K562 (cell line): ENCODE results near the gene FOS. TPM values are rescaled to one million over a fixed set of nuclear protein-coding genes. Genes with fewer than 3 reads are reported as not detected.

ENCODE experiments used
- ARID1B ChIP-seq: fragments of 450-650 bp; IDR thresholded peaks from 2 replicates; pipeline ENCODE4 v1.6.1; 2016; ENCODE audit warnings: antibody characterized with exemption, mild to moderate bottlenecking, inconsistent platforms
- BACH1 ChIP-seq: fragments of 200-800 bp; sonication (Bioruptor generic); IDR thresholded peaks from 2 replicates; pipeline ENCODE4 v1.6.1; 2016; ENCODE audit warnings: missing genetic modification characterization, missing compliant biosample characterization
- CBX1 ChIP-seq: sonication (generic); IDR thresholded peaks from 2 replicates; pipeline ENCODE4 v1.6.1; 2016; ENCODE audit warnings: antibody characterized with exemption, low read depth, mild to moderate bottlenecking
- CXXC5 ChIP-seq: fragments of 250-450 bp; sonication (Bioruptor Pico); IDR thresholded peaks from 2 replicates; pipeline ENCODE4 v1.8.0; 2022; ENCODE audit warnings: inconsistent platforms, mild to moderate bottlenecking, moderate library complexity
- ELF1 ChIP-seq: fragments of 200-800 bp; sonication (Bioruptor generic); IDR thresholded peaks from 2 replicates; pipeline ENCODE4 v1.6.1; 2016; ENCODE audit warnings: missing genetic modification characterization, missing compliant biosample characterization
- EP400 ChIP-seq: fragments of 450-650 bp; IDR thresholded peaks from 2 replicates; pipeline ENCODE4 v1.6.1; 2017; ENCODE audit warnings: antibody characterized with exemption, mild to moderate bottlenecking, moderate library complexity
- FOSL1 ChIP-seq: fragments of 200-800 bp; sonication (Bioruptor generic); conservative IDR thresholded peaks from 2 replicates; pipeline ENCODE4 v1.6.1; 2016; ENCODE audit warnings: missing genetic modification characterization, missing compliant biosample characterization
- FOXK1 ChIP-seq: sonication (generic); formaldehyde crosslinking; IDR thresholded peaks from 2 replicates; pipeline ENCODE4 v1.8.0; 2022; ENCODE audit warnings: missing genetic modification reagents, mild to moderate bottlenecking, borderline replicate concordance
- HEY1 ChIP-seq: fragments of 250-450 bp; sonication (Bioruptor Pico); IDR thresholded peaks from 2 replicates; pipeline ENCODE4 v1.5.0; 2020; ENCODE audit warnings: mild to moderate bottlenecking, moderate library complexity, borderline replicate concordance
- NEUROD1 ChIP-seq: fragments of 150-350 bp; IDR thresholded peaks from 2 replicates; pipeline ENCODE4 v1.6.1; 2014; ENCODE audit warnings: borderline replicate concordance, low read length, low read depth; ENCODE audit not compliant: partially characterized antibody
- polyA plus RNA-seq, 8 experiments: library from polyadenylated mRNA; depleted of rRNA in 4 of 8; stranded (reverse) in 5 of 8; unstranded in 3 of 8; fragments of >200 nt; fragmentation: Nextera tagmentation in 2 of 8; fragmentation: Illumina TruSeq in 1 of 8; extraction: Ambion mirVana in 2 of 8; extraction: Trizol in 1 of 8; gene quantifications; 2 replicates each; pipeline versions ENCODE4 v1.2.1 to v1.2.3, GENCODE V29; 2011 to 2014; ENCODE audit warnings: inconsistent platforms in 1 of 8, missing spikeins in 1 of 8
- total RNA-seq, 7 experiments: library from RNA; depleted of rRNA in 6 of 7; stranded (reverse); fragments of >200 nt in 6 of 7; fragmentation: Illumina TruSeq in 2 of 7; extraction: Trizol in 2 of 7; gene quantifications; 2 replicates each; pipeline versions ENCODE4 v1.2.1 to v1.2.3, GENCODE V29; 2011 to 2021; ENCODE audit warnings: low replicate concordance in 1 of 7
- TF ChIP-seq, protein P1 (sequence below), 2 experiments: fragments of 450-650 bp; IDR thresholded peaks; 2 replicates each; pipeline ENCODE4 v1.6.1; 2016; ENCODE audit warnings: mild to moderate bottlenecking in 2 of 2, borderline replicate concordance in 1 of 2, low read depth in 1 of 2, moderate library complexity in 1 of 2
- TF ChIP-seq, protein P2 (sequence below): fragments of 250-450 bp; sonication (Bioruptor Pico); IDR thresholded peaks from 2 replicates; pipeline ENCODE4 v1.5.0; 2021; ENCODE audit warnings: mild to moderate bottlenecking, moderate library complexity
- TF ChIP-seq, protein P3 (sequence below): fragments of 250-450 bp; sonication (Bioruptor Pico); IDR thresholded peaks from 2 replicates; pipeline ENCODE4 v1.5.0; 2022; ENCODE audit warnings: mild to moderate bottlenecking

Gene FOS
- total and polyA plus RNA-seq, 9 of the 15 experiments (the other 6 are each of a cell fraction or from before 2014, with no cell fraction given), result 0.54 to 13.8 (median 8.9) TPM

DNA sequence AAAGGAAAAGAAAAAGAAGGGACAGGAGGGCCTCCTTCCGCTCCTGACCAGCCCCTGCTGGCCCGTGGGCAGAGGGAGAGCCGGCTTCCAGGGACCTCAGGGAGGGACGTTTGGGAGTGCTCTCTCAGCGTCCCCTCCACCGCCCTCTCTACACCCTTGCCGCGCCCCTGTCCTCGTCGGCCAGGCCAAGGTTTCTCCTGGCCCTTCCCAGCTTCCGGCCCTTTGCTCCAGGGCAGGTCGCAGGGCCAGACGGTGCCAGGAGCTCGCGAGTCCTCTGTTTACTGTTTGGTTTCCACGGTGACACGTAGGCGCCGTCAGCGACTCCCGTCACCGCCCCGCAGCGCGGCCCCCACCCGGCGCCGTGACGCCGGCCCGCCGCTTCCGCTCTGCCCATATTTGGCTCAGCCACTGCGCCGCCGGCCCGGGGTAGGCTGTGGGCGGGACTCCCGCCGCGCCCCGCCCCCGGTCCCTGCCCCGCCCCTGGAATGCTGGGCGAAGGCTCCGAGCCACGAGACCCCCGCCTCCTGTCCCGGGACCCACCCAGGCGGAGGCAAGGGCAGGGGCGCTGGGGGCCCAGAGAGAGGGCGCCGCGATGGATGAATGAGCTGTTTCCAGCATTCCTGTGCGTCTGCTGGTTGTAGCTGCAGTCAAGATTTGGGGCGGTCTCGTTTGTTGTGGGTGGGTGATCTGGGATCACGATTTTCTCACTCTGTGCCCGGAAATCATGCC, 15.5 kb downstream of the FOS start (continued):
- TF ChIP-seq, protein P1, sequence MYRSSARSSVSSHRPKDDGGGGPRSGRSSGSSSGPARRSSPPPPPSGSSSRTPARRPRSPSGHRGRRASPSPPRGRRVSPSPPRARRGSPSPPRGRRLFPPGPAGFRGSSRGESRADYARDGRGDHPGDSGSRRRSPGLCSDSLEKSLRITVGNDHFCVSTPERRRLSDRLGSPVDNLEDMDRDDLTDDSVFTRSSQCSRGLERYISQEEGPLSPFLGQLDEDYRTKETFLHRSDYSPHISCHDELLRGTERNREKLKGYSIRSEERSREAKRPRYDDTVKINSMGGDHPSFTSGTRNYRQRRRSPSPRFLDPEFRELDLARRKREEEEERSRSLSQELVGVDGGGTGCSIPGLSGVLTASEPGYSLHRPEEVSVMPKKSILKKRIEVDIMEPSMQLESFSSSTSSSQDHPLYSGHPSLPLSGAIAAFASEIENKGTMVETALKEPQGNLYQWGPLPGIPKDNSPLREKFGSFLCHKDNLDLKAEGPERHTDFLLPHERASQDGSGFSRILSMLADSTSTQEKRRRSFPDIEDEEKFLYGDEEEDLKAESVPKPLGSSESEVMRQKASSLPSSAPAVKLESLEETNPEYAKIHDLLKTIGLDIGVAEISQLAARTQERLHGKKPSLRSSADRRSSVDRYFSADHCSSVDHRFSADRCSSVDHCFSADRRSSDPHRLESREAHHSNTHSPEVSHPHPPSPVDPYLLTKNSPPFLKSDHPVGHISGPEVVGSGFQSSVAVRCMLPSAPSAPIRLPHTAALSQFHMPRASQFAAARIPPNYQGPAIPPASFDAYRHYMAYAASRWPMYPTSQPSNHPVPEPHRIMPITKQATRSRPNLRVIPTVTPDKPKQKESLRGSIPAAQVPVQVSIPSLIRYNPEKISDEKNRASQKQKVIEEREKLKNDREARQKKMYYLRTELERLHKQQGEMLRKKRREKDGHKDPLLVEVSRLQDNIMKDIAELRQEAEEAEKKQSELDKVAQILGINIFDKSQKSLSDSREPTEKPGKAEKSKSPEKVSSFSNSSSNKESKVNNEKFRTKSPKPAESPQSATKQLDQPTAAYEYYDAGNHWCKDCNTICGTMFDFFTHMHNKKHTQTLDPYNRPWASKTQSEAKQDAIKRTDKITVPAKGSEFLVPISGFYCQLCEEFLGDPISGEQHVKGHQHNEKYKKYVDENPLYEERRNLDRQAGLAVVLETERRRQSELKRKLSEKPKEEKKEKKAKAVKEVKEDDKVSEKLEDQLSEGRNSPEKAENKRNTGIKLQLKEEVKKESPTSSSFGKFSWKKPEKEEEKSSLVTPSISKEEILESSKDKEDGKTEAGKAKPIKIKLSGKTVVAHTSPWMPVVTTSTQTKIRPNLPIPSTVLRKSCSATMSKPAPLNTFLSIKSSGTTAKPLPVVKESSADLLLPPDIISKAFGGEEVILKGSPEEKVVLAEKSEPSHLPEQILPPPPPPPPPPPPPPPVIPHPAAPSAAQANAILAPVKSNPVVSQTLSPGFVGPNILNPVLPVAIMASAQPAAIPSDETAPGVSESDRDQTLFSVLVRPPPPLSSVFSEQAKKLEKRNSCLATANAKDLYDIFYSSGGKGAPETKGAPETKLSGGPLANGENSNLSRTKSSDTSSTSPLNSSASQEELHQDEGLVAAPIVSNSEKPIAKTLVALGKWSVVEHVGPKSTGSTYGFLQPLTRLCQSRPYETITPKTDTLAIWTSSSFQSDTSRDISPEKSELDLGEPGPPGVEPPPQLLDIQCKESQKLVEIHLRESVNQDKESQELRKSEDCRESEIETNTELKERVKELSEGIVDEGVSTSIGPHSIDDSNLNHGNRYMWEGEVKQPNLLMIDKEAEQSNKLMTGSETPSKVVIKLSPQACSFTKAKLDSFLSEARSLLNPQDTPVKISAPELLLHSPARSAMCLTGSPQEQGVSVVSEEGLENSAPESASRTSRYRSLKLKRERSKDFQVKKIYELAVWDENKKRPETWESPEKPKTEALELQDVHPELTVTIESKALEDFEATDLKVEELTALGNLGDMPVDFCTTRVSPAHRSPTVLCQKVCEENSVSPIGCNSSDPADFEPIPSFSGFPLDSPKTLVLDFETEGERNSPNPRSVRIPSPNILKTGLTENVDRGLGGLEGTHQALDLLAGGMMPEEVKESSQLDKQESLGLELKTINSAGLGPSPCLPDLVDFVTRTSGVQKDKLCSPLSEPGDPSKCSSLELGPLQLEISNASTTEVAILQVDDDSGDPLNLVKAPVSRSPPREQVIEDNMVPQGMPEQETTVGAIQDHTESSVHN (IDR thresholded peaks at IDR 0.05; ENCODE audit: borderline replicate concordance in 1 of 2, low read depth in 1 of 2), result no peak
- TF ChIP-seq HEY1 (CRISPR knock-in tag) (no peak), BACH1 (tag) (no peak), ELF1 (tag) (0 out of 2 replicates have a peak, but pooled peaks have one; percentile 16), CBX1 (no peak), NEUROD1 (no peak), FOSL1 (no peak; the same call in 1 of the 2 replicates), FOXK1 (CRISPR knock-in tag) (no peak), CXXC5 (peak; percentile 90), EP400 (no peak; the same call in 1 of the 2 replicates), ARID1B (no peak)
- TF ChIP-seq, protein P2, sequence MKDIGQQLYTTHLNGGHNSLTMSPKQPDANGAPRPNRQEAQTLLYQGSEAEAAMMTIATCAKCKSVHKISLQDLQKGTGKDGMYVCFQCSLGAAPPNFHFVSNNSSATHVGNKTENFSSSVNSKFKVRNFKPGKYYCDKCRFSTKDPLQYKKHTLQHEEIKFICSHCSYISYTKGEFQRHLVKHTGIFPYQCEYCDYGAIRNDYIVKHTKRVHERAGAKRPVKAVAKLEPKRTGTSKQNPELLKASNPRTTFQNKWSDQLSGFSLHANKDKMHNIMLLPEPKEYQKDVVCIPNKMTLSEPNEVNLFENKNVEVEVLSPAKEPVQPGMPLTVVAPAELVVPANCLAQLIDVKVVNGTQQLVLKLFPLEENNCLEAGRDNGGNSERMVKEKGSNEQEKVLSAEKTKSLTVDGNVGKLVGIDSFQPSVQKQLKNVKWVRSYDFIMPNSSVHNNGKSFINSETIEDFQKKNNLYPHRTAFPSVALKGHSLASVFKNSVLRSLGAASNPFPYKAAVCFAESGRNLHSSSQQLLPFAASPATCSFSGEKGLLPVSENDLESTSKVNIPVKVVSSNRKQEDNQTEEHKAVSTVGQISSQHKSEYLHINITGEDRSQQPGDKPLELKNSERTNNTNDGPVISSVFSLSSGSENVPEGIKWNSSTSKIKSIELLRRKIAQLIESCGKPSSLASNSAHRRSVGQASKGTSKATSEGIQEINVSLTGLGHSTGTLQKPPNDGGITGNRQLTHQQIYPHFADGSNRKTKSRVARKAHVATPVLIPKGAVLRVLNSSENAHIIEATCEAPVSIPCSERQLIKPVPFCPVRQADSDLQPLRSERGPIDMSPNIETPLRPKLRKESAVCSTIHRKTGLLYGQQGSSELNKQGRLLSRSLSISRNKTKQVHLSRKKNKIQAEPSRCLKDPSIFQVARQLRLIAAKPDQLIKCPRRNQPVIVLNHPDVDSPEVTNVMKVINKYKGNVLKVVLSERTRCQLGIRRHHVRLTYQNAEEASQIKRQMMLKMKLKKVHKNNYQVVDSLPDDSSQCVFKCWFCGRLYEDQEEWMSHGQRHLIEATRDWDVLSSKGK (CRISPR knock-in tag), result no peak
- TF ChIP-seq, protein P3, sequence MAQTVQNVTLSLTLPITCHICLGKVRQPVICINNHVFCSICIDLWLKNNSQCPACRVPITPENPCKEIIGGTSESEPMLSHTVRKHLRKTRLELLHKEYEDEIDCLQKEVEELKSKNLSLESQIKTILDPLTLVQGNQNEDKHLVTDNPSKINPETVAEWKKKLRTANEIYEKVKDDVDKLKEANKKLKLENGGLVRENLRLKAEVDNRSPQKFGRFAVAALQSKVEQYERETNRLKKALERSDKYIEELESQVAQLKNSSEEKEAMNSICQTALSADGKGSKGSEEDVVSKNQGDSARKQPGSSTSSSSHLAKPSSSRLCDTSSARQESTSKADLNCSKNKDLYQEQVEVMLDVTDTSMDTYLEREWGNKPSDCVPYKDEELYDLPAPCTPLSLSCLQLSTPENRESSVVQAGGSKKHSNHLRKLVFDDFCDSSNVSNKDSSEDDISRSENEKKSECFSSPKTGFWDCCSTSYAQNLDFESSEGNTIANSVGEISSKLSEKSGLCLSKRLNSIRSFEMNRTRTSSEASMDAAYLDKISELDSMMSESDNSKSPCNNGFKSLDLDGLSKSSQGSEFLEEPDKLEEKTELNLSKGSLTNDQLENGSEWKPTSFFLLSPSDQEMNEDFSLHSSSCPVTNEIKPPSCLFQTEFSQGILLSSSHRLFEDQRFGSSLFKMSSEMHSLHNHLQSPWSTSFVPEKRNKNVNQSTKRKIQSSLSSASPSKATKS (CRISPR knock-in tag), result no peak
